ENCODE results near the gene ST6GALNAC2. TPM values are rescaled to one million over a fixed set of nuclear protein-coding genes. Genes with fewer than 3 reads are reported as not detected.

Gene ST6GALNAC2
- total RNA-seq, 1 experiment from 2014 or later = 11.6 TPM

DNA sequence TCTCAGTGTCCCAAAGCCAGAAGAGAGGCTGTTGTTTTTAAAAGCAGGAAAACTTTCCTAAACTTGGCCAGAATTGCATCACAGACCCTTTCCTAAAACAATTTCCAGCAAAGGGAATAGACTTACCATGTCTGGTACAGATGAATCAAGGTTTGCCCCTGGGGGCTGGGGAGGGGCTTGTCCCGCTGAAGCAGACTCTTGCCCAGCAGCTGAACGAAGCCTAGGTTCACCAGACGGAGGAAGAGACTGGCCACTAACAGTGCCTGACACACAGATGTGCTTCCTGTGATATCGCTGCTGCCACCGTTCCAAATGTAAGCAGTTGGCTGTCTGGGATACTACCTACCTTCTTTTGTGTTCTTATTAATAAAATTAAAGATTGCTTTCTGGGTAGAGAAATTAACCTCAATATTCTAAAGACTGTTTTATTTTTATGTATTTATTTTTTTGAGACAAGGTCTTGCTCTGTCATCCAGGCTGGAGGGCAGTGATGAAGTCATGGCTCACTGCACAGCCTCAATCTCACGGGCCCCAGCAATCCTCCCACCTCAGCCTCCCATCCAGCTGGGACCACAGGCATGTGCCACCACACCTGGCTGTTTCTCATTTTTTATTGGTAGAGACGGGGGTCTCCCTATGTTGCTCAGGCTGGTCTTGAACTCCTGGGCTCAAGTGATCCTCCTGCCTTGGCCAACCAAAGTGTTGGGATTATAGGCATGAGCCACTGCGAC, 32.3 kb downstream of the ST6GALNAC2 start:
- Mint-ChIP-seq H3K4me3 (ENCODE audit: low read depth, unreplicated experiment) (no peak overlapping the region), H3K9me3 (ENCODE audit: low read depth, unreplicated experiment) (no peaks in the 10 kb centered on the region), H3K27ac (ENCODE audit: unreplicated experiment) (no peak overlapping the region), H3K4me1 (ENCODE audit: low read depth, unreplicated experiment) (peaks cover 9% of the 10 kb centered on the region), H3K27me3 (ENCODE audit: unreplicated experiment) (no peaks in the 10 kb centered on the region), H3K36me3 (ENCODE audit: insufficient read depth, unreplicated experiment) (peaks cover 21% of the 10 kb centered on the region)
- BruUV-seq (replicated peaks) = no TSS peak
- TF ChIP-seq CTCF (IDR thresholded peaks at IDR 0.05; ENCODE audit: unreplicated experiment) = no peak
- intact Hi-C loops (cut with micrococcal nuclease; ENCODE audit: unreplicated experiment) = no loop called here
- DNase-seq = no peak
- CTCF ChIA-PET = no interaction called here

- no peak overlapping the region for H3K4me3 Mint-ChIP-seq (ENCODE audit: low read depth, unreplicated experiment)
- H3K27me3 Mint-ChIP-seq (ENCODE audit: unreplicated experiment) = no peaks in the 10 kb centered on the region
- CTCF ChIA-PET = interaction anchor here (0.5 to 1.0 kb wide), 3 partner anchors 18 to 171 kb away, joined by 4 read pairs; a partner anchor contains a TSS
- intact Hi-C loops (cut with micrococcal nuclease; ENCODE audit: unreplicated experiment) = no loop called here
- DNase-seq = no peak
- H3K4me1 Mint-ChIP-seq (ENCODE audit: low read depth, unreplicated experiment) = peaks cover 9% of the 10 kb centered on the region
- BruUV-seq (replicated peaks) = no TSS peak
- no peak overlapping the region for H3K27ac Mint-ChIP-seq (ENCODE audit: unreplicated experiment)
- no peak for TF ChIP-seq CTCF (IDR thresholded peaks at IDR 0.05; ENCODE audit: unreplicated experiment)
- peaks cover 4% of the 10 kb centered on the region for H3K36me3 Mint-ChIP-seq (ENCODE audit: insufficient read depth, unreplicated experiment)
- no peaks in the 10 kb centered on the region for H3K9me3 Mint-ChIP-seq (ENCODE audit: low read depth, unreplicated experiment)
Observed at GRCh38 chr17:76551685-76552084, 34.0 kb downstream of the ST6GALNAC2 start.

DNA sequence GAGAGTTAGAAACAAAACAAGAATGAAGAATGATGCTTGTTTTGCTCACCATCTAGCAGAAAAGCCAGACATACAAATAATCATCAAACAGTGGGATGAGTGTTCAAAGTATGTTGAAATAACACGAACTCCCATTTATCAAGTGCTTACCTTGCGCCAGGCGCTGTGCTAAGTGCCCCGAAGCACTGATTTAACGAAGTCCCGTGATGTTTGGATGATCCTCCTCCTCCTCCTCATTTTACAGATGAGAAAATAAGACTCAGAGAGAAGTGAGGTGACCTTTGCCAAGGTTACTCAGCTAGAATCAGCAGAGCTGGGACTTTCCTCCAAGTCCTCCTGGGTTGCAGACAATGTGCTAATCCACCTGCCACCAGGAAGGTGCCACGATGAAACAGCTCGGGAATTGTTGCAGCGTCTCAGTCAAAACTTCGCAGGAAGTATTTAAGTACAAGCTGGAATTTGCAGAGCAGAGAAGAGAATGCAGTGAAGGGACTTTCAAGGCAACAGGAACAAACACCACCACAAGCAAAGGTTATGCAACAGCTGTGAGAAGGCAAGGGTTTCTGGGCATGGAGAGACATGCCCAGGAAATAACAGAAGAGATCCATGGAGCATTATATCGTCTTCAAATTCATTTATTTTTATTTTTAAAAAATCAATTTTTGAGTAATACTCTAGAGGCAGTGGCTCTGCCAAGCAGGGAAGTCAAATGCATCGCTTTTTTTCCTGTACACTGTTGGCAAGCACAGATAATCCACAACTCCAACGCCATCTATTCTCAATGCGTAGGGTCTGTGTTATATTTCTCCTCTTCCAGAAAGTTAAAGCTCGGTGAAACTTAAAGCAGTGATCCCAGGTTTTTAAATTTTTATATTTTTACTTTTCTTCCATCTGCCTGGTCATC, 34.7 kb downstream of the ST6GALNAC2 start:
- Mint-ChIP-seq H3K4me3 (ENCODE audit: low read depth, unreplicated experiment) (no peak overlapping the region), H3K9me3 (ENCODE audit: low read depth, unreplicated experiment) (no peaks in the 10 kb centered on the region)

More for the DNA sequence above, 34.7 kb downstream of the ST6GALNAC2 start:
- TF ChIP-seq CTCF (IDR thresholded peaks at IDR 0.05; ENCODE audit: unreplicated experiment) = no peak
- H3K27me3 Mint-ChIP-seq (ENCODE audit: unreplicated experiment) = no peaks in the 10 kb centered on the region
- CTCF ChIA-PET = interaction anchor here (0.5 to 1.0 kb wide), 4 partner anchors 19 to 171 kb away, joined by 3 to 4 read pairs (median 4); a partner anchor contains a TSS
- intact Hi-C loops (cut with micrococcal nuclease; ENCODE audit: unreplicated experiment) = no loop called here
- H3K4me1 Mint-ChIP-seq (ENCODE audit: low read depth, unreplicated experiment) = peaks cover 9% of the 10 kb centered on the region
- no peak overlapping the region for H3K27ac Mint-ChIP-seq (ENCODE audit: unreplicated experiment)
- no peaks in the 10 kb centered on the region for H3K36me3 Mint-ChIP-seq (ENCODE audit: insufficient read depth, unreplicated experiment)
- BruUV-seq (replicated peaks) = no TSS peak
- no peak for DNase-seq
